RWPE1 (cell line): ENCODE measurements around the gene NPHS1.

Source experiments
- CTCF ChIA-PET: fragments of 350-600 bp; sonication (Branson Sonifier 250); formaldehyde crosslinking; extraction: SDS; loops from one replicate; lab custom pipeline; 2021; lab: Yijun Ruan, JAX
- POLR2A ChIA-PET: fragments of 400-600 bp; formaldehyde crosslinking; extraction: SDS; loops from one replicate; lab custom pipeline; 2020; ENCODE audit warnings: antibody characterized with exemption; ENCODE audit not compliant: low non-redundant PET; lab: Yijun Ruan, JAX
- DNase-seq: peaks from one replicate; pipeline ENCODE4 v3.0.0; 2012; ENCODE audit warnings: low spot score
- H3K27ac ChIP-seq: fragments of 450-650 bp; 2 replicates; pipeline ENCODE4 v1.5.1; 2017
- CTCF ChIP-seq: fragments of 450-650 bp; conservative IDR thresholded peaks from 2 replicates; pipeline ENCODE4 v1.5.1; 2017; ENCODE audit warnings: low read depth, mild to moderate bottlenecking

NPHS1 gene

DNA sequence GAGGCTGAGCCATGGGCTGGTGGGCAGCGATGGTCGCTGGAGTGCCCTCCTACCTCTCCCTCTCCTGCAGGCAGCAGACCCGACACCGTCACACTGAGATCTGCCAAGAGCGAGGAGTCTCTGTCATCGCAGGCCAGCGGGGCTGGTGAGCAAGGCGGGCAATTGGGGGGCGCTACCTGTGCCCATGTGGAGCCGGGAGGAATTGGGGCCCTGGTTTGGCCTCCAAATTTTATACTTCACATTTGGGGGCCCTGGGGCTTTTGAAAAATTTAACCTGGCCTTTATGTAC lies 67.0 kb downstream of the NPHS1 start:
- no peak for DNase-seq
- TF ChIP-seq CTCF: no peak
- POLR2A ChIA-PET: no interaction called here
- no peak overlapping the region for H3K27ac ChIP-seq
- CTCF ChIA-PET: no interaction called here

- H3K27ac ChIP-seq: no peak overlapping the region
- ChIA-PET CTCF (no interaction called here), POLR2A (no interaction called here)
- no peak for TF ChIP-seq CTCF
- no peak for DNase-seq
Measured at GRCh38 chr19:35784503-35785338, 67.6 kb downstream of the NPHS1 start.

- CTCF ChIA-PET: no interaction called here
- TF ChIP-seq CTCF: no peak
- no peak for DNase-seq
Measured at GRCh38 chr19:35783469-35784434, 68.6 kb downstream of the NPHS1 start.

GRCh38 chr19:35782589-35782988 lies 69.7 kb downstream of the NPHS1 start:
- CTCF ChIA-PET: no interaction called here
- no peak for TF ChIP-seq CTCF
- H3K27ac ChIP-seq: no peak overlapping the region
- POLR2A ChIA-PET: no interaction called here
- DNase-seq: no peak

More at GRCh38 chr19:35783469-35784434, 68.6 kb downstream of the NPHS1 start:
- no peak overlapping the region for H3K27ac ChIP-seq
- POLR2A ChIA-PET: no interaction called here

DNA sequence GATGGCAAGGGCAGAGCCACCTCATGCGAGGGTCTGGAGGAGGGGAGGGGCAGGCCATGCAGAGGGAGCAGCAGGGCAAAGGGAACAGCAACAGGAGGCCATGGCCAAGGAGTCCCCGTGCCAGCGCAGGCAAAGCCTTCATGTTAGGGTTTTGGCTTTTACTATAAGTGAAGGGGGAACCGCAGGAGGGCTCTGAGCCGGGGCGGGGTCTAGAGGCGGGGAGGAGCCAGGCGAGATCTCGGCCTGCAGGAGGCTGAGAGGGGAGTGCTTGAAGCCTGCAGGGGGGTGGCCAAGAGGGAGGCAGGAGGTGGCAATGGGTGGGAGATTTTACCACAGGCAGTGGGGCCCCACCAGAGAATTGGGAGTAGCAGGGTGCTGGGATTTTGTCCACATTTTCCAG lies 70.7 kb downstream of the NPHS1 start:
- CTCF ChIA-PET: no interaction called here

More for the DNA sequence above, 70.7 kb downstream of the NPHS1 start:
- POLR2A ChIA-PET: no interaction called here
- no peak overlapping the region for H3K27ac ChIP-seq
- no peak for DNase-seq
- TF ChIP-seq CTCF: no peak
